ENCODE results near the gene RBBP5.

- TF ChIP-seq CTCF (IDR thresholded peaks at IDR 0.05) (no peak), ZFX (IDR thresholded peaks at IDR 0.05; ENCODE audit: borderline replicate concordance) (no peak)
Observed at GRCh38 chr1:205168291-205168690, 46.5 kb upstream of the RBBP5 start.

All from 22Rv1 (cell line).